GDM1 (cell line): ENCODE data around the gene ATP8B2.
"Not testable (repeated sequence)": the region's sequence is repeated elsewhere in the genome, so short reads cannot be mapped to it uniquely, and the experiment has no call there.

ENCODE experiments used
- DNase-seq: peaks from one replicate; lab custom pipeline; 2025; lab: John Stamatoyannopoulos, UW

ATP8B2 gene

GRCh38 chr1:154324669-154325582, at the start of gene ATP8B2:
Gene ATP8B2 (plus strand): TSS chr1:154325525. CDS start chr1:154328142, 2,617 bp downstream.
- peak; percentile 71 for DNase-seq

GRCh38 chr1:154276797-154277196, 48.5 kb upstream of the ATP8B2 start:
- DNase-seq, result no peak

GRCh38 chr1:154287591-154287990, 37.7 kb upstream of the ATP8B2 start:
- not testable (repeated sequence) for DNase-seq

GRCh38 chr1:154288661-154289060, 36.7 kb upstream of the ATP8B2 start:
- DNase-seq, result no peak

GRCh38 chr1:154290921-154291320, 34.4 kb upstream of the ATP8B2 start:
- DNase-seq, result no peak

- no peak for DNase-seq
Measured at GRCh38 chr1:154295408-154296235, 29.7 kb upstream of the ATP8B2 start.

- DNase-seq, result no peak
Measured at GRCh38 chr1:154301582-154301981, 23.7 kb upstream of the ATP8B2 start.

GRCh38 chr1:154304664-154305337, 20.5 kb upstream of the ATP8B2 start:
- no peak for DNase-seq

- DNase-seq, result no peak
Measured at GRCh38 chr1:154306151-154306550, 19.2 kb upstream of the ATP8B2 start.

GRCh38 chr1:154307670-154308270, 17.6 kb upstream of the ATP8B2 start:
- not testable (repeated sequence) for DNase-seq

GRCh38 chr1:154309136-154309535, 16.2 kb upstream of the ATP8B2 start:
- not testable (repeated sequence) for DNase-seq

GRCh38 chr1:154312229-154313065, 12.9 kb upstream of the ATP8B2 start:
- not testable (repeated sequence) for DNase-seq

- no peak for DNase-seq
Measured at GRCh38 chr1:154313066-154313356, 12.3 kb upstream of the ATP8B2 start.

GRCh38 chr1:154314226-154314625, 11.1 kb upstream of the ATP8B2 start:
- not testable (repeated sequence) for DNase-seq

- DNase-seq, result no peak
Measured at GRCh38 chr1:154316704-154317103, 8.6 kb upstream of the ATP8B2 start.

GRCh38 chr1:154318386-154318785, 6.9 kb upstream of the ATP8B2 start:
- DNase-seq, result no peak

- no peak for DNase-seq
Measured at GRCh38 chr1:154320882-154321608, 4.3 kb upstream of the ATP8B2 start, which contains the start of gene AQP10. Gene AQP10 (plus strand): TSS chr1:154321093. CDS start chr1:154321156, 63 bp downstream.

GRCh38 chr1:154321609-154321934, 3.8 kb upstream of the ATP8B2 start:
- not testable (repeated sequence) for DNase-seq

- DNase-seq, result no peak
Measured at GRCh38 chr1:154323493-154323892, 1.8 kb upstream of the ATP8B2 start.

GRCh38 chr1:154324241-154324640, 1.1 kb upstream of the ATP8B2 start:
- DNase-seq, result no peak
